ENCODE measurements around the gene MRPL23. TPM values are rescaled to one million over a fixed set of nuclear protein-coding genes. Genes with fewer than 3 reads are reported as not detected.

The MRPL23 gene
- total RNA-seq, 6 experiments from 2014 or later = 83.8 to 116 (median 110) TPM

- Mint-ChIP-seq H3K4me3 (no peak overlapping the region), H3K36me3 (ENCODE audit: low read depth) (no peaks in the 10 kb centered on the region), H3K27me3 (ENCODE audit: insufficient read depth) (peaks cover 14% of the 10 kb centered on the region), H3K4me1 (ENCODE audit: low read depth) (peaks cover 10% of the 10 kb centered on the region), H3K9me3 (no peaks in the 10 kb centered on the region), H3K27ac (no peak overlapping the region)
- DNase-seq = no peak
- no peak for TF ChIP-seq CTCF (IDR thresholded peaks at IDR 0.05)
Measured at GRCh38 chr11:1927026-1927847, 19.9 kb upstream of the MRPL23 start.

GRCh38 chr11:1927848-1928469 is 19.2 kb upstream of the MRPL23 start:
- Mint-ChIP-seq H3K27ac (no peak overlapping the region), H3K36me3 (ENCODE audit: low read depth) (no peaks in the 10 kb centered on the region), H3K4me3 (no peak overlapping the region), H3K4me1 (ENCODE audit: low read depth) (peaks cover 10% of the 10 kb centered on the region), H3K9me3 (no peaks in the 10 kb centered on the region), H3K27me3 (ENCODE audit: insufficient read depth) (peaks cover 10% of the 10 kb centered on the region)
- no peak for DNase-seq
- TF ChIP-seq CTCF (IDR thresholded peaks at IDR 0.05) = no peak

GRCh38 chr11:1928470-1928890 is 18.7 kb upstream of the MRPL23 start:
- no peak overlapping the region for H3K27ac Mint-ChIP-seq
- no peaks in the 10 kb centered on the region for H3K9me3 Mint-ChIP-seq
- peaks cover 10% of the 10 kb centered on the region for H3K4me1 Mint-ChIP-seq (ENCODE audit: low read depth)
- no peak for DNase-seq
- no peaks in the 10 kb centered on the region for H3K36me3 Mint-ChIP-seq (ENCODE audit: low read depth)
- TF ChIP-seq CTCF (IDR thresholded peaks at IDR 0.05) = no peak
- H3K4me3 Mint-ChIP-seq = no peak overlapping the region
- H3K27me3 Mint-ChIP-seq (ENCODE audit: insufficient read depth) = peaks cover 12% of the 10 kb centered on the region

- no peak for DNase-seq
- Mint-ChIP-seq H3K4me3 (no peak overlapping the region), H3K4me1 (ENCODE audit: low read depth) (peaks cover 10% of the 10 kb centered on the region), H3K27me3 (ENCODE audit: insufficient read depth) (peaks cover 13% of the 10 kb centered on the region), H3K27ac (no peak overlapping the region), H3K9me3 (no peaks in the 10 kb centered on the region), H3K36me3 (ENCODE audit: low read depth) (no peaks in the 10 kb centered on the region)
- no peak for TF ChIP-seq CTCF (IDR thresholded peaks at IDR 0.05)
Measured at GRCh38 chr11:1928891-1929541, 18.1 kb upstream of the MRPL23 start.

- H3K27ac Mint-ChIP-seq = no peak overlapping the region
- peaks cover 16% of the 10 kb centered on the region for H3K27me3 Mint-ChIP-seq (ENCODE audit: insufficient read depth)
- H3K4me3 Mint-ChIP-seq = no peak overlapping the region
- H3K9me3 Mint-ChIP-seq = no peaks in the 10 kb centered on the region
- no peaks in the 10 kb centered on the region for H3K36me3 Mint-ChIP-seq (ENCODE audit: low read depth)
- H3K4me1 Mint-ChIP-seq (ENCODE audit: low read depth) = peaks cover 10% of the 10 kb centered on the region
- DNase-seq = no peak
- TF ChIP-seq CTCF (IDR thresholded peaks at IDR 0.05) = no peak
Measured at GRCh38 chr11:1929621-1930461, 17.3 kb upstream of the MRPL23 start.

All from HFFc6 (cell line).